GM19467 (cell line): ENCODE results near the gene AHDC1.

ENCODE experiments used
- ATAC-seq: cut with Tn5 transposase; IDR thresholded peaks from one replicate; pipeline ENCODE4 v1.9.1; 2021; ENCODE audit warnings: mild to moderate bottlenecking, moderate library complexity; ENCODE audit not compliant: unreplicated experiment

Gene AHDC1

GRCh38 chr1:27614625-27615344 is 10.8 kb upstream of the AHDC1 start:
- ATAC-seq, result no peak

DNA sequence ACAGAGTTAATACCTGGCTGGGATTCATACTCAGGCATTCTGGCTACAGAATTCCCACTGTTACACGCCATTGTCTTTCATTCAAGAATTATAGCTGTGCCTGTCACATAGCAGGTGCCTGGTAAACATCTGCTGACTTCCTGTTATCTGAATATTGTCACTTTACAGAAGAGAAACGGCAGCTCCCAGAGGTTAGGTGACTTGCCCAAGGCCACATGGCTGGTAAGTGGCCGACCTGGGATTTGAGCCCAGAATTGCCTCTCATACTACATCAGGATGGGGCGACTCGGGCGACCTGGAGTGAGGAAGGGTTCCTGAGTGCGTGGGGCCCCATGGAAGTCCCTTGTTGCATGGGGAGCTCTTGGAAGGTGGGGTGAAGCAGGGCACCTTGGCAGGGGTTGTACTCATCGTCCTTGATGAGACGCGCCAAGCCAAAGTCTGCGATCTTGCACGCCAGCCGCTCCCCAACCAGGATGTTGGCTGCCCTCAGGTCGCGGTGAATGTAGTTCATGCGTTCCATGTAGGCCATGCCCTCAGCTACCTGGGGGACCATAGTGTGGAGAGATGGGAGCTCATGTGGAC is 10.2 kb upstream of the AHDC1 start:
- no peak for ATAC-seq

GRCh38 chr1:27612718-27613117 is 8.8 kb upstream of the AHDC1 start:
- no peak for ATAC-seq

- ATAC-seq, result no peak
Measured at GRCh38 chr1:27611450-27611849, 7.5 kb upstream of the AHDC1 start.

DNA sequence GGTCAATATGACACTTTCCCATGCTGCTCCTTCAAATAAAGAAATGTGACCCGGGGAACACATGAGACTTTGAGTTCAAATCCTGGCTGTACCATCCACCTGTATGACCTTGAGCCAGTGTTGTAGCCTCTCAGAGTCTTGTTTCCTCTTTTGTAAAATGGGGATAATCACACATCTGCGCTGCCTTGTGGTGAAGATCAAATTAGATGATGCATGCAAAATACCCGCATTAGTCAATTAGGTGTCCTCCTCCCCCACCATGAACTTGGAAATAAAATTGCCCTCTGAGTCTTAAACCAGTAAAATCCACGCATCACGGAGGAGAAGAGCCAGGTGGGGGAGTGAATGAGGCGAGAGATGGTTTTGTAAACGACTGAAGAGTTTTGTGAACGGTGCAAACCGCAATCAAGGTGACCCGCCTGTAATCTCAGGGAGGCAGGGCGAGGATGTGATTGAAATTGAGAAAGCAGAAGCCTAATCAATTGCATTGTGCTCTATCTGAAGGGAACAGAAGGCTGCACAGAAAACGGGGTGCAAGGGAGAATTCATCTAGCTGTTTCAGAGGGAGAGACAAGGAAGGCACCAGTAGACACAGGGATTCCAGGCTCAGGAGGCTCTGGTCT is 5.8 kb upstream of the AHDC1 start:
- ATAC-seq, result no peak

DNA sequence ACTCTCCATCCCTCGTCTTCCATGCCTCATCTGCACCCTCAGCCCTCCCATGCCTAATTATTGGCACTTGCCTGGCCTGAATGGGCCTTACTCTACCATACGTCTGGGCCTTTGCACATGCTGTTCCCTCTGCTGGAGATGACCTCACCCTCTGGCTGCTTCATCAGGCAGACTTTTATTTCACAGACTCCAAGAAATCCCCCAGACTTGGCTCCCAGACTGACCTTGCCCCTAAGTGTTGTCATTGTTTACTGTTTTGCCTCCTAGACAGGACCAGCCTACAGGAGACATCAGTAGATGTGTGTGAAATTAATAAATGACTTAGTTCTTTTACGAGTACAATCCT is 5.2 kb upstream of the AHDC1 start:
- ATAC-seq, result no peak

- no peak for ATAC-seq
Measured at GRCh38 chr1:27607239-27607804, 3.4 kb upstream of the AHDC1 start.

GRCh38 chr1:27606708-27607238 is 2.8 kb upstream of the AHDC1 start:
- ATAC-seq, result no peak

DNA sequence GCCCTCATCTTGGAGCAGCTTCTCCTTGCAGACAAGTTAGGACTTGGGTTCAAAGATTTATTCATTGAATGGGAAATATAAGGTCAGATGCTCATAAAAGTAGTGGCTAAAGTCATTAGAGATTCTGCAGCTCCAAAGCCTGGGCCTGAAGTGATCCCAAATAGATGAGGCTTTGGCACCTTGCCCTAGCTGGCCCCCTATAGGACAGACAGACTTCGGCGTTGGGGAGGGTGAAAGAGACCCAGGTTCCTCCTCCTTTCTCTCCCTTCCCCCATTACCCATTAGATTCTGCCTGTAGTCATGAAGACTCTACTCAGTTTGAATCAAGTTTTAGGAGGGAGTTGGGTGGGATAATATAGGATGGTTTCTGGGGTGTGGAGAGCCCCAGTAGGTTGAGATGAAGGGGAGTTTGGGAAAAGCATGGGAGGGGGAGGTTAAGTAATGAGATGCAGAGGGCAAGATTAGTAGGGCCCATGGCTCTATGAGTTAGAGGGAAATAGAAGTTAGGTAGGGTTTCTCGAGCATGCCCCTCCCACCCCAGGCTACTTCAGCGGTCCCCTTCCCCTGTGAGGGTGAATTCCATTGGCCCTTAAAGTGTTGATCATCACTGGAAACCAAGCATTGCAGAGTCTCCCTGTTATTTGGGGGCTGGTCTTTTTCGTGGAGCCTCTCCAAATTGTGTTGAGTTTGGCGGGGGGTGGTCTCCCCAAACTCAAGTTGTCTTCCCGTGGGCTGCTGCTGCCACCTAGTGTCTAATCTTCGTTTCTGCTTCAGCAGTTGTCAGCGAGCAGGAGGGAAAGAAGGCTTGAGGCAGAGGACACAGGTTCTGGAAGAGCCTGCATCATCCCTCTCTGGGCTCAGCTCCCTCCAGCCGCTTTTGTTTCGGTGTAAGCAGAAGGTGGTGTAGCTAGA is 2.1 kb upstream of the AHDC1 start:
- no peak for ATAC-seq

DNA sequence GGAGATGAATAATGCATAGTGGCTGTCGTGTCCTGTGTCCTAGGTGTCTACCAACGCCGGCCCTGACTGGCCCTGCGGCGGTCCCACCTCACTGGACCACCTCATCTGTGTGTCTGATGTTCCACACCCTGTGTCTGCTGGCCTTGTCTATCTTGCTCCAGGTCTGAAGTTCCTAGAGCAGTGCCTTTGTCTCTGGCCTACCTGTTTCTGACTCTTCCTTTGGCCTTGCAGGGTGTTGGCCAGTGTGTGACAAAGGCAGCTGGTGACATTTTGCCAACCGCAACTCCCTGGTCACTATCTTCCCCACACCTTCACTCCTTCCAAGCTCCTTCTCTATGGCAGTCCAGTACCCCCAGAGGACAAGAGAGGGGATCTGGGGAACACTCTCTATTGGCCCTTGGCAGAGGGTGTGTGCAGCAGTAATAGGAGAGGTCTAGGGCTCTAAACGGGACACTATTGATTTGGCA is 1.4 kb upstream of the AHDC1 start:
- no peak for ATAC-seq

DNA sequence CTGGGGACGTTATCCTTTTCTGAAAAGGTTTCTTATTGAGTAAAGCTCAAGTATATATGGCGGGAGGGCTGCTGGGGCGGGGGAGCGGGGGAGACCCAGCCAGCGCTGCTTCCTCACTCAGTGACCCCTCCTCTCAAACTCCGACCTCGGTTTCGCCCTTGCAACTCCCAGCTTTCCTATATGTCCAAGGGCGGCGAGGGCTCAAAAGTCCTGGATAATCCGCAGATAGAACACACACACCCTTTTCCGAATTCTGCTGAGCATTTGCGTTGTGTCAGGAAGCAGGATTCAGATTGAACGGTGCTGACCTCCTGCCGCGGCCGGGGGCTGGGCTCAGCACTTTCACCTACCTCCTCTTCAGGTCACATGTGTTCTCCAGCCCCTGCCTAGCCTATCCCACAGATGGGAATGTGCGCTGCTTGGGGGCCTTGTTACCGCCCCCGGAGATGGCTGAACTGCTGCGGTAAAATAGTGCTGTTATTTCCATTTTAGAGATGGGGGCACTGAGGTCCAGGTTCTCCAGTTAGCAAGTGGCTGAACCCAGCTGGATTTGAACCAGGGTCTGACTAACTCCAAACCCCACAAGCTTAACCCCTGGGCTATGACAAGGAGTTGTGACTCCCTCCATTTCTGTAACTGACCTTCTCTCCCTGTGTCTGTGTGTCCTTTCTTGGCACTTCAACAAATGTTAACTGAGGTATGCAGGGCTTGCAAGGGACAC is 795 bp upstream of the AHDC1 start:
- no peak for ATAC-seq

DNA sequence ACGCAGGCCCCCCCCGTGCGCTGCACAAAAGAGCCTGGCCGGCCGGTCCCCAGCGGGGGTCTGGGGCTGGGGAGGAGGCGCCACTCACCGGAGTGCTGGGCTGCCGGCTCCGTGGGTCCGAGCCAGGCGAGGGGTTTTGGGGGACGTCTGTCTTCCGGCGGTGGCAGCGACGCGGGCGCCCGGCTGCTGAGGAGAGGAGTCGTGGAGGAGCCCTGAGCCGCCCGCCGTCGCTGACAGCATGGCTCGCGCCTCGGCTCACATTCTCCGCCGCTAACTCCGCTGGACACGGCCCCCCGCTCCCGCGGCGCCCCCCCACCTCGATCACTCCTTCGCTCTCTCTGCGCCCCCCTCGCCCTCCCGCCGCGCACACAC is 649 bp downstream of the AHDC1 start:
- ATAC-seq, result no peak

- ATAC-seq, result no peak
Measured at GRCh38 chr1:27602462-27603308, 1.3 kb downstream of the AHDC1 start.

DNA sequence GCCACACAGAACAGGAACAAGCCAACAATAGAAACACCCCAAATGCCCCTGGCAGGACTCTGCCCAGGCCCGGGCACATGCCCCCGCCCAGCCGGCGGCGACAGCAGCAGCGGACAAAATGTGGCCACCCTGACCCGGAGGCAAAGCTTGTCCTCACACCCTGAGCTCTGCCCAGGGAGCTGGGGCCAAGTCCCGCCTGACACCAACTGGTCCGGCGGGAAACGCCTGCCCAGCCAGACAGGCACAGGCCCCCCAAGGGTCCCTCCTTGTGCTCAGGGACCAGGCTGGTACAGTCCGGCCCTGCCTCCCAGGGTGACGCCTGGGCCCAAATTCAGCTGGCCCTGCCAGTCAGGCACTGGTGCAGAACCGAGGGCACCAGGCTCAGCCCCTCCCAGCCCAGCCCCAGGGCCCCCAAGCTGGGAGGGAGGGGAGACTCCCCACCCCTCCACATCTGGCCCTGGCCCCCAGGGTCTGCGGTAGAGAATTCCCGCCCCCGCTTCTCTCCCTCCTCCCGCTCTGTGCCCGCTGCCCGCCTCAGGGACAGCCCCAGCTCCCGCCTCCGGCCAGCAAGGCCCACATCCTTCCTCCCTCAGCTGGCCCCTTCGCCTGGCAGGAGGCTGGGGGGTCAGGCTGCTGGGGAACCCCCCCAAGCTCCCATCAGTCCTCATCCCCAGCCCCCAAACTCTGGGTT is 2.0 kb downstream of the AHDC1 start:
- no peak for ATAC-seq

DNA sequence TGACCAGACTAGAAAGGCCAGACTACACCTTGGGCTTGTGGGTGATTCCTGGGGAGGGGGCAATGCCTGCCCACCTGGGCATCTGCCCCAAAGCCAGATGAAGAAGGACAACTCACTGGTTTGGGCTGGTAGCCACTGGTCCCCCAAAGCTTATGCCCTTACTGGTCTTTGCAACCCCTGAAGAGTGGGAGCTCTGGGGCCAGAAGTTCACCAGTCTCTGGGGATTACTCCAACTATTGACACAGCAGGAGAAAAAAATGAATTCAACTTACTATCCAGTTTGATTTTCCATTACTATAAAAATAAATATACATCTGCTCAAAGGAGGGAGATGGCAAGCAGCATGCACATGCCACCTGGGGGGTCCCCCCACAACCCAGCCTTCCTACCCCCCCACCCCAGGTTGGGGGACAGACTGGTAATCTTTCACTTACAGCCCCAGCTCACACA is 2.6 kb downstream of the AHDC1 start:
- ATAC-seq, result no peak

DNA sequence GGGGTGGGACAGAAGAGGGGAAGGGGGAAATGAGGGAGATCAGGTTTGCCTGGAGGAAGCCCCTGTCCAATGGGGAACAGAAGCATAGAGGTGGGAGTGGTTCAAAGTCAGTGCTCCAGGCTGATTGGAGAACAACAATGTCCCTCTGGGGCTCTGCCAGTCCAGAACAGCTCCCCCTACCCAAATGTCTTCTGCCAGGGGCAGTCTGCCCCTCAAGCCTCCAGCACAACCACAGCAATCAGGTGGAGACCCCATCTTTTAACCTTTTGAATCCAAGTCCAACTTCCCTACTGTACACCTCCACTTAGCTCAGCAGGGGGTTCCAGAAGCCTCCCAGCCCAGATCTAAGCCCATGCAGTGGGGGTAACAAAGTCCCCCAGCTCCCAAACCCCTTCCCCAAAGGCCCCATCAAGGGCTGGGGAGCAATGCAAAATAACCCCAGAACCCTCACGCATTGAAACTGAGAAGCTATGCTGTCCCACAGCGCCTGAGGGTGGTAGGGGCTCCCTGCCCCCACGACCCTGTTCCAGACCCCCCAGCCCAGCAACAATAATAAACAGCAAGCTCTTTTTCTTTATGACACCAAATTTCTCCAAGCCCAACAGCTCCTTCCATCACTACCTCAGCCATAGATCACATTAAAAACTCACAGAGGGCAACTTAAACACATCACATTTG is 3.3 kb downstream of the AHDC1 start:
- no peak for ATAC-seq

GRCh38 chr1:27599605-27600497 is 4.1 kb downstream of the AHDC1 start:
- no peak for ATAC-seq
